Measurements from ENCODE around the gene STKLD1.

STKLD1 gene

DNA sequence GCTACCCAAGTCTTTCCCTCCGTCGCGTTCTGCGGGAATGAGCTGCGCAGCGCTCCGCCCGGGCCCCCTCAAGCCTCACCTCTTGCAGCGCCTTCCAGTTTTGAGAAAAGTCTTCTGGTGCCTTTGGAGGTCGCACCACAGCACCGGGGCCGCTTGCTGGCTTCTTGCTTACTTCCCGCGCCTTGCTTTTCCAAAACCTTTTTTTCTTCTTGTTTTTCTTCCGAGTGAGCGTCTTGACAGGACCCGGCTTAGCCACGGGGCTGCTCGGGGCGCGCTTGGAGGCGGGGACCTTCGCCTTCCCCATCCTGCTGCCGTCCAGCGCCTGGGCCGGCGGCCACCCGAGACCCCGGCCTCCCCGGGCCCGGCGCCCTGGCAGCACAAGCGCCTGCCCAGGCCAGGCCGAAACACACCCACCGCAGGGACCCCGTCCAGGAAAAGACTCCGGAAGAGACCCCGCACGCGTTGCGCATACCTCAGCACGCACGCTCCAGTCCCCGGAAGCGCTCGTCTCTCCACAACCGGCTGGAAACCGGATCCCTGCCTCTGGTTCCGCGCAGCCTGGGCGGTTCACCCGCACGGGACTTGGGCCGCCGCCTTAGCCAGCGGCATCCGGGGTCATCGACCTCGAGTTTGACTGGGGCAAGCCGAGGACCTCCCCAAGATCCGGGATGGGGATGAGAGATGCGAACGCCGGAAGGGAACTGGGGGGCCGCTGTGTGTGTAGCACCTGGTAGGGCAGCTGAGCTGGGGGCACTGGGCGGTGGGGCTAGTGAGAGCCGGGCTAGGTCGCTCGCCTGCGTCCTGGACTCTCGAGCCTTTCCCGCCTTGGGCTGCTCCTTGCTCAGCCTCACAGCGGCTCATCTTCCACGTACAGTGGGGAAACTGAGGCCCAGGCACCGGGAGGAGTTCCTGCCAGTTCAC lies 41.6 kb downstream of the STKLD1 start, which contains the start of gene REXO4 (continued):
- TF ChIP-seq, protein P1, sequence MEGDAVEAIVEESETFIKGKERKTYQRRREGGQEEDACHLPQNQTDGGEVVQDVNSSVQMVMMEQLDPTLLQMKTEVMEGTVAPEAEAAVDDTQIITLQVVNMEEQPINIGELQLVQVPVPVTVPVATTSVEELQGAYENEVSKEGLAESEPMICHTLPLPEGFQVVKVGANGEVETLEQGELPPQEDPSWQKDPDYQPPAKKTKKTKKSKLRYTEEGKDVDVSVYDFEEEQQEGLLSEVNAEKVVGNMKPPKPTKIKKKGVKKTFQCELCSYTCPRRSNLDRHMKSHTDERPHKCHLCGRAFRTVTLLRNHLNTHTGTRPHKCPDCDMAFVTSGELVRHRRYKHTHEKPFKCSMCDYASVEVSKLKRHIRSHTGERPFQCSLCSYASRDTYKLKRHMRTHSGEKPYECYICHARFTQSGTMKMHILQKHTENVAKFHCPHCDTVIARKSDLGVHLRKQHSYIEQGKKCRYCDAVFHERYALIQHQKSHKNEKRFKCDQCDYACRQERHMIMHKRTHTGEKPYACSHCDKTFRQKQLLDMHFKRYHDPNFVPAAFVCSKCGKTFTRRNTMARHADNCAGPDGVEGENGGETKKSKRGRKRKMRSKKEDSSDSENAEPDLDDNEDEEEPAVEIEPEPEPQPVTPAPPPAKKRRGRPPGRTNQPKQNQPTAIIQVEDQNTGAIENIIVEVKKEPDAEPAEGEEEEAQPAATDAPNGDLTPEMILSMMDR (tag by site-specific recombination; IDR thresholded peaks at IDR 0.05), result no peak; the same call in 1 of the 2 replicates
- TF ChIP-seq ZNF837 (tag by site-specific recombination; IDR thresholded peaks at IDR 0.05) (0 out of 2 replicates have a peak, but pooled peaks have one; percentile 61), HOXD13 (CRISPR knock-in tag; IDR thresholded peaks at IDR 0.05; ENCODE audit: borderline replicate concordance) (no peak), ZNF2 (tag by site-specific recombination; IDR thresholded peaks at IDR 0.05) (peak; percentile 99), ZXDB (tag by site-specific recombination; IDR thresholded peaks at IDR 0.05) (peak; percentile 99), ZNF311 (tag by site-specific recombination; IDR thresholded peaks at IDR 0.05; ENCODE audit: borderline replicate concordance) (no peak), TRIM28 (IDR thresholded peaks at IDR 0.05; ENCODE audit: borderline replicate concordance, low read length) (peak; percentile 70; the same call in 1 of the 2 replicates), MEIS1 (CRISPR knock-in tag; IDR thresholded peaks at IDR 0.05; ENCODE audit: borderline replicate concordance) (no peak), ZNF677 (tag by site-specific recombination; IDR thresholded peaks at IDR 0.05) (no peak), ZNF221 (tag by site-specific recombination; IDR thresholded peaks at IDR 0.05; ENCODE audit: borderline replicate concordance) (0 out of 2 replicates have a peak, but pooled peaks have one; percentile 16), ZNF585B (tag by site-specific recombination; IDR thresholded peaks at IDR 0.05) (no peak), ZNF146 (tag by site-specific recombination; IDR thresholded peaks at IDR 0.05) (peak; percentile 79), ZFP37 (tag by site-specific recombination; IDR thresholded peaks at IDR 0.05) (peak; percentile 100), BCL11B (tag by site-specific recombination; IDR thresholded peaks at IDR 0.05; ENCODE audit: low read depth) (peak; percentile 95), ZNF423 (tag by site-specific recombination; IDR thresholded peaks at IDR 0.05) (no peak), YY1 (tag by site-specific recombination; IDR thresholded peaks at IDR 0.05) (peak; percentile 88), ZNF701 (tag by site-specific recombination; IDR thresholded peaks at IDR 0.05) (peak; percentile 74), ZNF596 (tag by site-specific recombination; IDR thresholded peaks at IDR 0.05) (0 out of 2 replicates have a peak, but pooled peaks have one; percentile 4), ZNF354C (tag by site-specific recombination; IDR thresholded peaks at IDR 0.05; ENCODE audit: borderline replicate concordance, low read depth) (no peak), EGR2 (tag by site-specific recombination; IDR thresholded peaks at IDR 0.05; ENCODE audit: low read depth) (peak; percentile 41; the same call in 1 of the 2 replicates)
- TF ChIP-seq, protein P2, sequence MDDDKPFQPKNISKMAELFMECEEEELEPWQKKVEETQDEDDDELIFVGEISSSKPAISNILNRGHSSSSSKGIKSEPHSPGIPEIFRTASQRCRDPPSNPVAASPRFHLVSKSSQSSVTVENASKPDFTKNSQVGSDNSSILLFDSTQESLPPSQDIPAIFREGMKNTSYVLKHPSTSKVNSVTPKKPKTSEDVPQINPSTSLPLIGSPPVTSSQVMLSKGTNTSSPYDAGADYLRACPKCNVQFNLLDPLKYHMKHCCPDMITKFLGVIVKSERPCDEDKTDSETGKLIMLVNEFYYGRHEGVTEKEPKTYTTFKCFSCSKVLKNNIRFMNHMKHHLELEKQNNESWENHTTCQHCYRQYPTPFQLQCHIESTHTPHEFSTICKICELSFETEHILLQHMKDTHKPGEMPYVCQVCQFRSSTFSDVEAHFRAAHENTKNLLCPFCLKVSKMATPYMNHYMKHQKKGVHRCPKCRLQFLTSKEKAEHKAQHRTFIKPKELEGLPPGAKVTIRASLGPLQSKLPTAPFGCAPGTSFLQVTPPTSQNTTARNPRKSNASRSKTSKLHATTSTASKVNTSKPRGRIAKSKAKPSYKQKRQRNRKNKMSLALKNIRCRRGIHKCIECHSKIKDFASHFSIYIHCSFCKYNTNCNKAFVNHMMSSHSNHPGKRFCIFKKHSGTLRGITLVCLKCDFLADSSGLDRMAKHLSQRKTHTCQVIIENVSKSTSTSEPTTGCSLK (tag by site-specific recombination; IDR thresholded peaks at IDR 0.05), result no peak
- TF ChIP-seq, protein P3, sequence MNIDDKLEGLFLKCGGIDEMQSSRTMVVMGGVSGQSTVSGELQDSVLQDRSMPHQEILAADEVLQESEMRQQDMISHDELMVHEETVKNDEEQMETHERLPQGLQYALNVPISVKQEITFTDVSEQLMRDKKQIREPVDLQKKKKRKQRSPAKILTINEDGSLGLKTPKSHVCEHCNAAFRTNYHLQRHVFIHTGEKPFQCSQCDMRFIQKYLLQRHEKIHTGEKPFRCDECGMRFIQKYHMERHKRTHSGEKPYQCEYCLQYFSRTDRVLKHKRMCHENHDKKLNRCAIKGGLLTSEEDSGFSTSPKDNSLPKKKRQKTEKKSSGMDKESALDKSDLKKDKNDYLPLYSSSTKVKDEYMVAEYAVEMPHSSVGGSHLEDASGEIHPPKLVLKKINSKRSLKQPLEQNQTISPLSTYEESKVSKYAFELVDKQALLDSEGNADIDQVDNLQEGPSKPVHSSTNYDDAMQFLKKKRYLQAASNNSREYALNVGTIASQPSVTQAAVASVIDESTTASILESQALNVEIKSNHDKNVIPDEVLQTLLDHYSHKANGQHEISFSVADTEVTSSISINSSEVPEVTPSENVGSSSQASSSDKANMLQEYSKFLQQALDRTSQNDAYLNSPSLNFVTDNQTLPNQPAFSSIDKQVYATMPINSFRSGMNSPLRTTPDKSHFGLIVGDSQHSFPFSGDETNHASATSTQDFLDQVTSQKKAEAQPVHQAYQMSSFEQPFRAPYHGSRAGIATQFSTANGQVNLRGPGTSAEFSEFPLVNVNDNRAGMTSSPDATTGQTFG (tag by site-specific recombination; IDR thresholded peaks at IDR 0.05; ENCODE audit: borderline replicate concordance), result peak; percentile 89
- TF ChIP-seq, protein P4, sequence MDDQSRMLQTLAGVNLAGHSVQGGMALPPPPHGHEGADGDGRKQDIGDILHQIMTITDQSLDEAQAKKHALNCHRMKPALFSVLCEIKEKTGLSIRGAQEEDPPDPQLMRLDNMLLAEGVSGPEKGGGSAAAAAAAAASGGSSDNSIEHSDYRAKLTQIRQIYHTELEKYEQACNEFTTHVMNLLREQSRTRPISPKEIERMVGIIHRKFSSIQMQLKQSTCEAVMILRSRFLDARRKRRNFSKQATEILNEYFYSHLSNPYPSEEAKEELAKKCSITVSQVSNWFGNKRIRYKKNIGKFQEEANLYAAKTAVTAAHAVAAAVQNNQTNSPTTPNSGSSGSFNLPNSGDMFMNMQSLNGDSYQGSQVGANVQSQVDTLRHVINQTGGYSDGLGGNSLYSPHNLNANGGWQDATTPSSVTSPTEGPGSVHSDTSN (CRISPR knock-in tag; IDR thresholded peaks at IDR 0.05), result peak; percentile 84
- TF ChIP-seq, protein P5, sequence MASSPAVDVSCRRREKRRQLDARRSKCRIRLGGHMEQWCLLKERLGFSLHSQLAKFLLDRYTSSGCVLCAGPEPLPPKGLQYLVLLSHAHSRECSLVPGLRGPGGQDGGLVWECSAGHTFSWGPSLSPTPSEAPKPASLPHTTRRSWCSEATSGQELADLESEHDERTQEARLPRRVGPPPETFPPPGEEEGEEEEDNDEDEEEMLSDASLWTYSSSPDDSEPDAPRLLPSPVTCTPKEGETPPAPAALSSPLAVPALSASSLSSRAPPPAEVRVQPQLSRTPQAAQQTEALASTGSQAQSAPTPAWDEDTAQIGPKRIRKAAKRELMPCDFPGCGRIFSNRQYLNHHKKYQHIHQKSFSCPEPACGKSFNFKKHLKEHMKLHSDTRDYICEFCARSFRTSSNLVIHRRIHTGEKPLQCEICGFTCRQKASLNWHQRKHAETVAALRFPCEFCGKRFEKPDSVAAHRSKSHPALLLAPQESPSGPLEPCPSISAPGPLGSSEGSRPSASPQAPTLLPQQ (tag by site-specific recombination; IDR thresholded peaks at IDR 0.05), result peak; percentile 94
- TF ChIP-seq, protein P6, sequence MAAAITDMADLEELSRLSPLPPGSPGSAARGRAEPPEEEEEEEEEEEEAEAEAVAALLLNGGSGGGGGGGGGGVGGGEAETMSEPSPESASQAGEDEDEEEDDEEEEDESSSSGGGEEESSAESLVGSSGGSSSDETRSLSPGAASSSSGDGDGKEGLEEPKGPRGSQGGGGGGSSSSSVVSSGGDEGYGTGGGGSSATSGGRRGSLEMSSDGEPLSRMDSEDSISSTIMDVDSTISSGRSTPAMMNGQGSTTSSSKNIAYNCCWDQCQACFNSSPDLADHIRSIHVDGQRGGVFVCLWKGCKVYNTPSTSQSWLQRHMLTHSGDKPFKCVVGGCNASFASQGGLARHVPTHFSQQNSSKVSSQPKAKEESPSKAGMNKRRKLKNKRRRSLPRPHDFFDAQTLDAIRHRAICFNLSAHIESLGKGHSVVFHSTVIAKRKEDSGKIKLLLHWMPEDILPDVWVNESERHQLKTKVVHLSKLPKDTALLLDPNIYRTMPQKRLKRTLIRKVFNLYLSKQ (tag by site-specific recombination; IDR thresholded peaks at IDR 0.05; ENCODE audit: borderline replicate concordance), result no peak
- TF ChIP-seq, protein P7, sequence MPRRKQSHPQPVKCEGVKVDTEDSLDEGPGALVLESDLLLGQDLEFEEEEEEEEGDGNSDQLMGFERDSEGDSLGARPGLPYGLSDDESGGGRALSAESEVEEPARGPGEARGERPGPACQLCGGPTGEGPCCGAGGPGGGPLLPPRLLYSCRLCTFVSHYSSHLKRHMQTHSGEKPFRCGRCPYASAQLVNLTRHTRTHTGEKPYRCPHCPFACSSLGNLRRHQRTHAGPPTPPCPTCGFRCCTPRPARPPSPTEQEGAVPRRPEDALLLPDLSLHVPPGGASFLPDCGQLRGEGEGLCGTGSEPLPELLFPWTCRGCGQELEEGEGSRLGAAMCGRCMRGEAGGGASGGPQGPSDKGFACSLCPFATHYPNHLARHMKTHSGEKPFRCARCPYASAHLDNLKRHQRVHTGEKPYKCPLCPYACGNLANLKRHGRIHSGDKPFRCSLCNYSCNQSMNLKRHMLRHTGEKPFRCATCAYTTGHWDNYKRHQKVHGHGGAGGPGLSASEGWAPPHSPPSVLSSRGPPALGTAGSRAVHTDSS (tag by site-specific recombination; IDR thresholded peaks at IDR 0.05), result no peak
